GM13977 (cell line): ENCODE results near the gene ZSWIM6.
"Not testable (repeated sequence)": the region's sequence is repeated elsewhere in the genome, so short reads cannot be mapped to it uniquely, and the experiment has no call there.

Experiments used
- DNase-seq: peaks from one replicate; pipeline ENCODE4 v3.0.0; 2012; ENCODE audit warnings: low spot score
- in situ Hi-C: fragments of 300-500 bp; cut with MboI; formaldehyde crosslinking; loops from one replicate; pipeline ENCODE4 v1.12.0; 2022; ENCODE audit warnings: low sequenced_read_pairs, low pct_unique_long_range_greater_than_20kb, mixed read lengths, inconsistent platforms; ENCODE audit not compliant: unreplicated experiment
- TF ChIP-seq, protein P1 (sequence below): IDR thresholded peaks from 2 replicates; pipeline ENCODE4 v1.5.1; 2012; ENCODE audit warnings: mild to moderate bottlenecking, control low read depth; ENCODE audit not compliant: insufficient read depth; ENCODE audit errors: extremely low read depth, missing control alignments

ZSWIM6 gene

GRCh38 chr5:61416010-61416409 lies 84.0 kb downstream of the ZSWIM6 start:
- TF ChIP-seq, protein P1, sequence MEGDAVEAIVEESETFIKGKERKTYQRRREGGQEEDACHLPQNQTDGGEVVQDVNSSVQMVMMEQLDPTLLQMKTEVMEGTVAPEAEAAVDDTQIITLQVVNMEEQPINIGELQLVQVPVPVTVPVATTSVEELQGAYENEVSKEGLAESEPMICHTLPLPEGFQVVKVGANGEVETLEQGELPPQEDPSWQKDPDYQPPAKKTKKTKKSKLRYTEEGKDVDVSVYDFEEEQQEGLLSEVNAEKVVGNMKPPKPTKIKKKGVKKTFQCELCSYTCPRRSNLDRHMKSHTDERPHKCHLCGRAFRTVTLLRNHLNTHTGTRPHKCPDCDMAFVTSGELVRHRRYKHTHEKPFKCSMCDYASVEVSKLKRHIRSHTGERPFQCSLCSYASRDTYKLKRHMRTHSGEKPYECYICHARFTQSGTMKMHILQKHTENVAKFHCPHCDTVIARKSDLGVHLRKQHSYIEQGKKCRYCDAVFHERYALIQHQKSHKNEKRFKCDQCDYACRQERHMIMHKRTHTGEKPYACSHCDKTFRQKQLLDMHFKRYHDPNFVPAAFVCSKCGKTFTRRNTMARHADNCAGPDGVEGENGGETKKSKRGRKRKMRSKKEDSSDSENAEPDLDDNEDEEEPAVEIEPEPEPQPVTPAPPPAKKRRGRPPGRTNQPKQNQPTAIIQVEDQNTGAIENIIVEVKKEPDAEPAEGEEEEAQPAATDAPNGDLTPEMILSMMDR: no peak
- in situ Hi-C loops: no loop called here
- no peak for DNase-seq

DNA sequence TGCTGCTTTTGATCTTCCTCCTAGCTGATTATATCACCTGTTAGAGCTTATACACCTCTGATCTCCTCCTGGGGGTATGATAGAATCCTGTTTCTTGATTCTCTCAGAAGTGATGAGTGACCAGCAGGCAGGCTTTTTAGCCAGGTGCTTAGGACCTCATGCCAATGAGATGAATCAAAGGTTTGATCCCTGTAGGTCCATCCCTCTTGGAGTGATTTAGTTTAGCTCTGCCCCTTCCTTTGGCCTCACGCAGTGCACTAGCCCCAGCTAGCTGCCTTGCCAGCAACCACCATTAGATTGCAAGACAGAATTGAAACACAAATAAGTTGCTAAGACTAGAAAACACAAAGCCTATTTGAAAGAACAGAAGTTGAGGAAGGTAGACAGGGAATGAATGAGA lies 84.4 kb downstream of the ZSWIM6 start:
- in situ Hi-C loops: no loop called here
- TF ChIP-seq, protein P1: no peak
- DNase-seq: no peak

GRCh38 chr5:61417340-61417739 lies 85.3 kb downstream of the ZSWIM6 start:
- TF ChIP-seq, protein P1: no peak
- DNase-seq: no peak
- in situ Hi-C loops: no loop called here

DNA sequence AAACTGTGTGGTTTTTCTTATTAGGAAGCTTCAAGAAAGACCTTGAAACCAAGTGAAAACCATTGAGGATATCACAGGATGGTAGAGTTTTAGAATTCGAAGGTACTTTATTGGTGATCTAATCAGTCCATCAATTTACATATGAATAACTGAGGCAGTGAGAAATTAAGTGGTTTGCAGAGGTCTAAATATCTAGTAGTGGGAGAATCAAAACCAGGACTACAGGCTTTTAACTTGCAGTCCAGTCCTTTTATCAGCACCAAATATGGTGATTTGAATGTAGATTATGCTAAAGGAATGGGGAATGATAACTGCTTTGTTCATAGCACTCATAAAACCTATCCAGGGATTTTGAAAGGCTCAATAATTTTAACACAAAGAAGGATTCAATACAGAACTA lies 85.8 kb downstream of the ZSWIM6 start:
- no peak for DNase-seq
- TF ChIP-seq, protein P1: no peak
- in situ Hi-C loops: no loop called here

GRCh38 chr5:61419106-61419505 lies 87.0 kb downstream of the ZSWIM6 start:
- in situ Hi-C loops: no loop called here
- DNase-seq: no peak
- TF ChIP-seq, protein P1: no peak

GRCh38 chr5:61420016-61420415 lies 88.0 kb downstream of the ZSWIM6 start:
- in situ Hi-C loops: no loop called here
- DNase-seq: no peak
- TF ChIP-seq, protein P1: no peak

DNA sequence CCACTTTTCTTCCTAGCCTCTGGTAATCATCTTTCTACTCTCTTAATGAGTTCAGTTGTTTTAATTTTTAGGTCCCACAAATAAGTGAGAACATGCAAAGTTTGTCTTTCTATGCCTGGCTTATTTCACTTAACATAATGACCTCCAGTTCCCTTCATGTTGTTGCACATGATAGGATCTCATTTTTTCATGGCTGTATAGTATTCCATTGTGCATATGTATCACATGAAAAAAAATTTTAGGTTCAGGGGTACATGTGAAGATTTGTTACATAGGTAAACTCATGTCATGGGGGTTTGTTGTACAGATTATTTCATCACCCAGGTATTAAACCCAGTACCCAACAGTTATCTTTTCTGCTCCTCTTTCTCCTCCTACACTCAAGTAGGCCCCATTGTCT lies 89.2 kb downstream of the ZSWIM6 start:
- in situ Hi-C loops, DNase-seq: not testable (repeated sequence)
